Brain microvascular endothelial cell (primary cell): Measurements from ENCODE around the gene VPS13D.

ENCODE experiments used
- DNase-seq: peaks from one replicate; pipeline ENCODE4 v3.0.0-alpha.2; 2020
- H3K27ac ChIP-seq: fragments of 250-450 bp; sonication (Bioruptor Pico); 2 replicates; pipeline ENCODE4 v1.5.1; 2020; ENCODE audit warnings: mild to moderate bottlenecking, moderate library complexity
- H3K27me3 ChIP-seq: fragments of 250-450 bp; sonication (Bioruptor Pico); replicated peaks from 2 replicates; pipeline ENCODE4 v1.5.1; 2020; ENCODE audit warnings: mild to moderate bottlenecking
- H3K36me3 ChIP-seq: fragments of 250-450 bp; sonication (Bioruptor Pico); replicated peaks from 2 replicates; pipeline ENCODE4 v1.5.1; 2020; ENCODE audit warnings: mild to moderate bottlenecking
- H3K4me3 ChIP-seq: 2 replicates; pipeline ENCODE4 v1.5.1; 2011; ENCODE audit warnings: low read depth, mild to moderate bottlenecking, control low read depth, low read length, moderate library complexity
- in situ Hi-C: cut with HindIII; loops from 2 replicates; pipeline ENCODE4 v1.10.0; 2017; ENCODE audit warnings: low sequenced_read_pairs, low pct_ligation_motif_present
- TF ChIP-seq, protein P1 (sequence below): IDR thresholded peaks from 2 replicates; pipeline ENCODE4 v1.5.1; 2011; ENCODE audit warnings: low read depth, mild to moderate bottlenecking, moderate library complexity, low read length, control low read depth, inconsistent platforms; ENCODE audit errors: missing control alignments

VPS13D gene

DNA sequence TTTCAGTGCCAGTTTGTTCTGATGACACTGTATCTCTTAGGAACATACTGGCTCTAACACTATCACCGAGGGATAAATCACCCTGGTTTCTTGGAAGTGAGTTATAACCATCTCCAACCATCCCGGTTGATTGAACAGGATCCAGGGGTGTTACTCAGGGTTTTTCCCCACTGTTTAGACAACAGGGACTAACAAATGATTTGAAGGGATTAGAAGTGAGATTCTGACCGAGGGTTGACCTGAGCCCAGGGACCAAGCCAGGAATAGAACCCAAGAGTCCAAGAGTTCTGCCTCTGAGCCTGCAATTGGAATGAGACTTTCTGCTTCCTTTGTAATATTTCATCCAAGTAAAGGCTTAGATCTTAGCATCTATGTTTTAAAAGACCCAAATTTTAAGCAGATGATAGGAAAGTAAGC, 234.2 kb downstream of the VPS13D start:
- H3K27ac ChIP-seq: peak overlapping the region; percentile 94
- TF ChIP-seq, protein P1, sequence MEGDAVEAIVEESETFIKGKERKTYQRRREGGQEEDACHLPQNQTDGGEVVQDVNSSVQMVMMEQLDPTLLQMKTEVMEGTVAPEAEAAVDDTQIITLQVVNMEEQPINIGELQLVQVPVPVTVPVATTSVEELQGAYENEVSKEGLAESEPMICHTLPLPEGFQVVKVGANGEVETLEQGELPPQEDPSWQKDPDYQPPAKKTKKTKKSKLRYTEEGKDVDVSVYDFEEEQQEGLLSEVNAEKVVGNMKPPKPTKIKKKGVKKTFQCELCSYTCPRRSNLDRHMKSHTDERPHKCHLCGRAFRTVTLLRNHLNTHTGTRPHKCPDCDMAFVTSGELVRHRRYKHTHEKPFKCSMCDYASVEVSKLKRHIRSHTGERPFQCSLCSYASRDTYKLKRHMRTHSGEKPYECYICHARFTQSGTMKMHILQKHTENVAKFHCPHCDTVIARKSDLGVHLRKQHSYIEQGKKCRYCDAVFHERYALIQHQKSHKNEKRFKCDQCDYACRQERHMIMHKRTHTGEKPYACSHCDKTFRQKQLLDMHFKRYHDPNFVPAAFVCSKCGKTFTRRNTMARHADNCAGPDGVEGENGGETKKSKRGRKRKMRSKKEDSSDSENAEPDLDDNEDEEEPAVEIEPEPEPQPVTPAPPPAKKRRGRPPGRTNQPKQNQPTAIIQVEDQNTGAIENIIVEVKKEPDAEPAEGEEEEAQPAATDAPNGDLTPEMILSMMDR: no peak
- H3K36me3 ChIP-seq: peaks cover 5% of the 10 kb centered on the region
- no peak overlapping the region for H3K4me3 ChIP-seq
- no peak for DNase-seq
- H3K27me3 ChIP-seq: no peaks in the 10 kb centered on the region
- in situ Hi-C loops: no loop called here

DNA sequence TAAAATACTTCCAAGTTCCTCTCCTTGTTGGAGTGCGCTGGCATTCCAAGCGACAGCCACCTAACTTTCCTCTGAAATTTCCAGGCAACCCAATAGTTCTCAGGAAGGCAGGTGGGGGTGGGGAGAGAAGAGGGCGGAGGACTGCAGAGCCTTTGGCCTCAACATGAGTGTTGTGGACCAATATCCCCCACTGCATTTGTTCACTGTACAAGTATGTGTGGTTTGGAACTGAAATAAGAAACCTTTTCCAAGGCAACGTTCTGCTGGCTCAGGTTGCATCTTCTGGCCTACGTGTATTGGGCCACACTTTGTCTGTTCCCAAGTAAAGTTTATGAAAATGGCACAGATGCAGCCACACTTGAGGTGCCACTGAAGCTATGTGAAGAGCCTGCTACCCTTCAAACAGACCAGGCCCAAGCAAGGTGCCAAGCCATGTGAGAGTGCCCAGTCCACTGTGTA, 234.8 kb downstream of the VPS13D start:
- in situ Hi-C loops: no loop called here
- Histone ChIP-seq H3K36me3 (peaks cover 5% of the 10 kb centered on the region), H3K27ac (peak overlapping the region; percentile 94), H3K4me3 (no peak overlapping the region), H3K27me3 (no peaks in the 10 kb centered on the region)
- TF ChIP-seq, protein P1: no peak
- peak; percentile 97 for DNase-seq

DNA sequence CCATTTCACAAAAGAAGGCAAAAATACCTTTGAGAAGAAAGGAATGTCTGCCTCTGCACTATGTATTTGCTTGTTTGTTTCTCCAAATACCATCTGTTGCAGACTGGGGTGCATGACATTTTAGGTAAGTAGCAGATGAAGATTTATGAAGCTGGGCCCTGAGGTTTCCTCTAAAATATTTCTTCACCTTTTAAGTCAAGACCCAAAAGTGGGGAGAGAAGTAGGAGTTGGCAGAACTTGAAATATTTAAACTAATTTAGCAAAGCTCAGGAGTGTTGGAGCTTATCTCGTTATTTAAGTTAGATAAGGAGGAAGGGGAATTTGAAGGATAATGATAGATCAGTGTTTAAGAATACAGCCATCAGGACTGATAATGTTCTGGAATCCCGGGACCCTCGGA, 235.3 kb downstream of the VPS13D start:
- TF ChIP-seq, protein P1: no peak
- H3K36me3 ChIP-seq: peaks cover 5% of the 10 kb centered on the region
- in situ Hi-C loops: no loop called here
- H3K27ac ChIP-seq: peak overlapping the region; percentile 94
- H3K4me3 ChIP-seq: no peak overlapping the region
- no peak for DNase-seq
- H3K27me3 ChIP-seq: no peaks in the 10 kb centered on the region

DNA sequence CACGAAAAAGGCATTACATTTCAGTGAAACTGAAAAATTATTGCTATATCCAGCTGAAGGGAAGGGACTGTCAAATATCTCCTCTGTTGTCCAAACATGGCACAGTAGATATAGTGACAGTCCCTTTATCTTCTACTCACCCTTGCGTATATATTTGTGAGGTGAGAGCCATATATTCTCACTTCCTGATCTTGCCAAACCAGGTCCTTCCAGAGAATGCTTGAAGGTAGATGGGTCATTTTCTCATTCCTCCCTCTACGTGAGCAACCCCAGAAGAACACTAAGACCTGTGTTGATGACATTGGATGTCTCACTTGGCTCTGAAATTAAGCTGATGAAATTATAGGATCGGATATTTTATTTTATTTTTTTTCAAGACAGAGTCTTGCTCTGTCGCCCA, 237.0 kb downstream of the VPS13D start:
- Histone ChIP-seq H3K36me3 (peaks cover 5% of the 10 kb centered on the region), H3K27me3 (no peaks in the 10 kb centered on the region), H3K27ac (no peak overlapping the region), H3K4me3 (no peak overlapping the region)
- in situ Hi-C loops: no loop called here
- no peak for DNase-seq
- TF ChIP-seq, protein P1: no peak

DNA sequence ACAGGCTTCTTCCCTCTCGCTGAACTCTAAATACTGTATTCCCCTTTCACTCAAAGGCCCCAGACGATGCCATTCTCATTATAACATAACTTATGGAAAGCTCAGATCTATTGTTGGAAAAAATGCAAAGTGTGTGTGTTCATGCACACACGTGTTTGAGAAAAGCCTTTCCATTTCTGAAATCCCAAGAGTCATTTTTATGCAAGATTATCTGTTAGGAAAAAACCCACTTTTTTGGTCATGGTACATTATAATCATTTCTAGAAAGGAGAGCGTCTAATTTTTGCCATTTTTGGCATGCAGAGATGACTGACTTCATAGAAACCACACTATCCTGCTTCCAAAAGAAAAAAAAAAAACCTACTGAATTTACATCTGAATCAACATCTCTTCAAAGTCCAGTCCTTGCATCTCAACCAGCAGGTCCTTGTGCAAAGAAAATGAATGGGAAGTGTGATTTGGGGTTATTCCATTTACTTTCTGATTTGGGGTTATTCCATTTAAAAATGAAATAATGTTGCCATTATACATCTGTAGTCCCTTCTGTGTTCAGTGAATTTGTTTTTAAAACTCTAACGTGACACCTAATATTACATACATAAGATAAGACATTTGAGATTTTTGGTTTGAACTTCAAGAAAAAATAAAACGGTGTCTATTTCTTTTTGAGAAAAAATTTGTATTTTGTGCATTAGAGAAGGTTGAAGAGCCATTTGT, 237.9 kb downstream of the VPS13D start:
- in situ Hi-C loops: no loop called here
- TF ChIP-seq, protein P1: no peak
- Histone ChIP-seq H3K36me3 (peaks cover 4% of the 10 kb centered on the region), H3K4me3 (no peak overlapping the region), H3K27ac (no peak overlapping the region), H3K27me3 (no peaks in the 10 kb centered on the region)
- no peak for DNase-seq

DNA sequence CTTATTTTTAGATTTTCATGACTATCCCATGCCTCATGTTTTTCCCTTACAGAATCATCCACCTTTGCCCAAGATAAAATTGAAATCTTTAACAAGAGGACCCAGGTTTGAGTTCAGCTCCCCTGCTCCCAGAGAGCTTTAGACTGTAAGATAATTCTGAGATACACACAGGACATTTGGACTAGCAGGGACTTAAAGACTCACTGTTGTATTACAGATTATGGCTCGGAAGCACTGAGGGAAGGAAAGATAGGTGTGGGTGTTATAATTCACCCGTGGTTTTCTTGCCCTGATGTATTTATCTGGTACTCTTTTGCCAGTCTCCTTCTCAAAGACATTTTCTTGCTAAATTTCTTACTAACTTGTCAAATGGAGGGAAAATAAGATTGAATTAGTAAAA, 238.5 kb downstream of the VPS13D start:
- Histone ChIP-seq H3K36me3 (no peaks in the 10 kb centered on the region), H3K4me3 (no peak overlapping the region), H3K27ac (no peak overlapping the region), H3K27me3 (no peaks in the 10 kb centered on the region)
- DNase-seq: no peak
- in situ Hi-C loops: no loop called here
- TF ChIP-seq, protein P1: no peak
